SU-DHL-6 (cell line): Measurements from ENCODE around the gene UGT1A4.

ENCODE experiments used
- H2AFZ ChIP-seq: fragments of 200-600 bp; sonication (generic); 2 replicates; pipeline ENCODE4 v1.6.1; 2014; ENCODE audit warnings: low read depth, mild to moderate bottlenecking, moderate library complexity, mixed read lengths, antibody characterized with exemption, low read length; ENCODE audit not compliant: severe bottlenecking
- H3F3A ChIP-seq: fragments of 200-600 bp; shearing (Covaris generic); 2 replicates; pipeline ENCODE4 v1.6.0; 2016; ENCODE audit warnings: antibody characterized with exemption, mild to moderate bottlenecking; ENCODE audit not compliant: insufficient read depth
- H3K27ac ChIP-seq: fragments of 200-600 bp; sonication (generic); 2 replicates; pipeline ENCODE4 v1.5.1; 2016; ENCODE audit warnings: low read depth, mild to moderate bottlenecking, low read length, moderate library complexity, mixed read lengths
- H3K27me3 ChIP-seq: fragments of 200-600 bp; sonication (generic), shearing (Covaris generic); 2 replicates; pipeline ENCODE4 v1.6.0; 2014; ENCODE audit warnings: mild to moderate bottlenecking, low read length
- H3K36me3 ChIP-seq: fragments of 200-600 bp; sonication (generic); 2 replicates; pipeline ENCODE4 v1.6.1; 2014; ENCODE audit warnings: mild to moderate bottlenecking, low read length, mixed read lengths
- H3K4me2 ChIP-seq: fragments of 300-600, 200-600 bp; shearing (Covaris generic), sonication (generic); 2 replicates; pipeline ENCODE4 v1.6.0; 2014; ENCODE audit warnings: low read length, low read depth, mild to moderate bottlenecking; ENCODE audit not compliant: poor library complexity, severe bottlenecking
- H3K4me3 ChIP-seq: fragments of 200-600 bp; sonication (generic); 2 replicates; pipeline ENCODE4 v1.5.1; 2014; ENCODE audit warnings: antibody characterized with exemption, low read length, mild to moderate bottlenecking, mixed read lengths; ENCODE audit not compliant: insufficient read depth, poor library complexity, severe bottlenecking
- H3K79me2 ChIP-seq: fragments of 200-600 bp; sonication (generic); 2 replicates; pipeline ENCODE4 v1.6.1; 2014; ENCODE audit warnings: mild to moderate bottlenecking, low read length, moderate library complexity; ENCODE audit not compliant: insufficient read depth
- H3K9ac ChIP-seq: fragments of 200-600 bp; sonication (generic); 2 replicates; pipeline ENCODE4 v1.7.0; 2014; ENCODE audit warnings: mild to moderate bottlenecking, low read length
- H3K9me2 ChIP-seq: fragments of 200-600 bp; sonication (generic); replicated peaks from 2 replicates; pipeline ENCODE4 v1.6.1; 2014; ENCODE audit warnings: low read length; ENCODE audit not compliant: insufficient read depth
- H3K9me3 ChIP-seq: fragments of 200-600 bp; sonication (generic); 2 replicates; pipeline ENCODE4 v1.6.1; 2014; ENCODE audit warnings: low read length, mixed read lengths; ENCODE audit not compliant: insufficient read depth
- H4K20me1 ChIP-seq: fragments of 200-600 bp; sonication (generic); 2 replicates; pipeline ENCODE4 v1.6.1; 2014; ENCODE audit warnings: low read depth, mild to moderate bottlenecking, antibody characterized with exemption, low read length, moderate library complexity, mixed read lengths
- CTCF ChIP-seq: fragments of 200-600 bp; sonication (generic); IDR thresholded peaks from one replicate; pipeline ENCODE4 v1.5.1; 2017; ENCODE audit warnings: antibody characterized with exemption, mild to moderate bottlenecking, low read length, moderate library complexity; ENCODE audit not compliant: insufficient read depth, poor library complexity, severe bottlenecking
- EZH2phosphoT487 ChIP-seq: fragments of 200-600 bp; sonication (generic), shearing (Covaris generic); conservative IDR thresholded peaks from 2 replicates; pipeline ENCODE4 v1.6.1; 2018; ENCODE audit warnings: mild to moderate bottlenecking, antibody characterized with exemption, low read length, moderate library complexity, mixed read lengths

Gene UGT1A4

GRCh38 chr2:233793465-233794127, 75.1 kb downstream of the UGT1A4 start:
- Histone ChIP-seq H3K4me3 (no peak overlapping the region), H2AFZ (no peak overlapping the region), H3K9me3 (no peaks in the 10 kb centered on the region), H4K20me1 (no peaks in the 10 kb centered on the region), H3K27ac (no peak overlapping the region), H3K9ac (no peak overlapping the region), H3K9me2 (no peaks in the 10 kb centered on the region), H3K4me2 (no peak overlapping the region), H3F3A (no peaks in the 10 kb centered on the region), H3K79me2 (no peaks in the 10 kb centered on the region), H3K27me3 (no peaks in the 10 kb centered on the region), H3K36me3 (no peaks in the 10 kb centered on the region)
- no peak for TF ChIP-seq EZH2phosphoT487
- no peak for TF ChIP-seq CTCF

- no peaks in the 10 kb centered on the region for H3K79me2 ChIP-seq
- no peaks in the 10 kb centered on the region for H3K9me3 ChIP-seq
- H3K27ac ChIP-seq = no peak overlapping the region
- no peak overlapping the region for H3K9ac ChIP-seq
- H3K4me3 ChIP-seq = no peak overlapping the region
- no peaks in the 10 kb centered on the region for H3F3A ChIP-seq
- TF ChIP-seq EZH2phosphoT487 (no peak), CTCF (no peak)
- H3K4me2 ChIP-seq = no peak overlapping the region
- no peaks in the 10 kb centered on the region for H3K27me3 ChIP-seq
- H2AFZ ChIP-seq = no peak overlapping the region
- H3K9me2 ChIP-seq = no peaks in the 10 kb centered on the region
- no peaks in the 10 kb centered on the region for H4K20me1 ChIP-seq
- no peaks in the 10 kb centered on the region for H3K36me3 ChIP-seq
These were observed 75.7 kb downstream of the UGT1A4 start for GRCh38 chr2:233794128-233794658.

GRCh38 chr2:233795735-233796171, 77.2 kb downstream of the UGT1A4 start:
- H3K79me2 ChIP-seq = no peaks in the 10 kb centered on the region
- H2AFZ ChIP-seq = no peak overlapping the region
- no peak overlapping the region for H3K4me3 ChIP-seq
- H3K27me3 ChIP-seq = no peaks in the 10 kb centered on the region
- no peaks in the 10 kb centered on the region for H3K9me3 ChIP-seq
- no peaks in the 10 kb centered on the region for H3F3A ChIP-seq
- H3K27ac ChIP-seq = no peak overlapping the region
- no peaks in the 10 kb centered on the region for H4K20me1 ChIP-seq
- no peak overlapping the region for H3K4me2 ChIP-seq
- no peak for TF ChIP-seq CTCF
- no peak for TF ChIP-seq EZH2phosphoT487
- H3K9me2 ChIP-seq = no peaks in the 10 kb centered on the region
- no peaks in the 10 kb centered on the region for H3K36me3 ChIP-seq
- H3K9ac ChIP-seq = no peak overlapping the region
